ENCODE data around the gene CNNM1.

CNNM1 gene

GRCh38 chr10:99389729-99390480 is 60.7 kb downstream of the CNNM1 start:
- Histone ChIP-seq H3K27ac (no peak overlapping the region), H4K20me1 (no peaks in the 10 kb centered on the region), H3K9ac (no peak overlapping the region)

GRCh38 chr10:99391346-99391745 is 62.2 kb downstream of the CNNM1 start:
- Histone ChIP-seq H3K27me3 (no peaks in the 10 kb centered on the region), H3K4me2 (no peak overlapping the region), H3K36me3 (peaks cover 17% of the 10 kb centered on the region; the same call in 1 of the 2 replicates), H3K9me3 (no peaks in the 10 kb centered on the region), H3K4me3 (no peak overlapping the region), H3K9ac (no peak overlapping the region), H3K4me1 (peaks cover 10% of the 10 kb centered on the region), H3K27ac (no peak overlapping the region), H4K20me1 (no peaks in the 10 kb centered on the region)
- no peak for TF ChIP-seq Cebpa-rat (IDR thresholded peaks at IDR 0.05)

More at GRCh38 chr10:99389729-99390480, 60.7 kb downstream of the CNNM1 start:
- Histone ChIP-seq H3K4me1 (no peaks in the 10 kb centered on the region), H3K4me3 (no peak overlapping the region), H3K27me3 (no peaks in the 10 kb centered on the region), H3K4me2 (no peak overlapping the region), H3K36me3 (0 out of 2 replicates have a peak, but pooled peaks cover 4% of the 10 kb centered on the region), H3K9me3 (no peaks in the 10 kb centered on the region)
- TF ChIP-seq Cebpa-rat (IDR thresholded peaks at IDR 0.05) = no peak

- H3K27me3 ChIP-seq = no peaks in the 10 kb centered on the region
- peaks cover 10% of the 10 kb centered on the region for H3K4me1 ChIP-seq
- no peaks in the 10 kb centered on the region for H4K20me1 ChIP-seq
- no peak overlapping the region for H3K9ac ChIP-seq
- no peak for TF ChIP-seq Cebpa-rat (IDR thresholded peaks at IDR 0.05)
- no peak overlapping the region for H3K27ac ChIP-seq
- H3K36me3 ChIP-seq = peaks cover 34% of the 10 kb centered on the region
- H3K4me3 ChIP-seq = no peak overlapping the region
- H3K4me2 ChIP-seq = no peak overlapping the region
- no peaks in the 10 kb centered on the region for H3K9me3 ChIP-seq
Observed at GRCh38 chr10:99393036-99393435, 63.9 kb downstream of the CNNM1 start.

GRCh38 chr10:99393683-99394082 is 64.5 kb downstream of the CNNM1 start:
- Histone ChIP-seq H3K4me2 (no peak overlapping the region), H3K27ac (no peak overlapping the region), H3K36me3 (peaks cover 41% of the 10 kb centered on the region), H3K27me3 (no peaks in the 10 kb centered on the region), H3K4me1 (peaks cover 10% of the 10 kb centered on the region), H4K20me1 (no peaks in the 10 kb centered on the region), H3K9me3 (no peaks in the 10 kb centered on the region), H3K9ac (no peak overlapping the region), H3K4me3 (no peak overlapping the region)
- TF ChIP-seq Cebpa-rat (IDR thresholded peaks at IDR 0.05) = no peak

- TF ChIP-seq Cebpa-rat (IDR thresholded peaks at IDR 0.05) = no peak
- peaks cover 10% of the 10 kb centered on the region for H3K4me1 ChIP-seq
- H3K27ac ChIP-seq = no peak overlapping the region
Observed at GRCh38 chr10:99394256-99394655, 65.1 kb downstream of the CNNM1 start.

GRCh38 chr10:99394761-99395386 is 65.7 kb downstream of the CNNM1 start:
- H3K4me3 ChIP-seq = no peak overlapping the region

More at GRCh38 chr10:99394256-99394655, 65.1 kb downstream of the CNNM1 start:
- peaks cover 46% of the 10 kb centered on the region for H3K36me3 ChIP-seq
- no peak overlapping the region for H3K4me3 ChIP-seq
- H3K4me2 ChIP-seq = no peak overlapping the region
- no peaks in the 10 kb centered on the region for H3K9me3 ChIP-seq
- no peaks in the 10 kb centered on the region for H4K20me1 ChIP-seq
- no peak overlapping the region for H3K9ac ChIP-seq
- no peaks in the 10 kb centered on the region for H3K27me3 ChIP-seq

GRCh38 chr10:99395750-99396445 is 66.7 kb downstream of the CNNM1 start:
- Histone ChIP-seq H3K27me3 (no peaks in the 10 kb centered on the region), H3K9me3 (no peaks in the 10 kb centered on the region), H3K4me1 (peaks cover 10% of the 10 kb centered on the region), H4K20me1 (no peaks in the 10 kb centered on the region), H3K27ac (no peak overlapping the region), H3K36me3 (peaks cover 63% of the 10 kb centered on the region), H3K4me3 (no peak overlapping the region), H3K4me2 (peak overlapping the region; percentile 23), H3K9ac (no peak overlapping the region)
- no peak for TF ChIP-seq Cebpa-rat (IDR thresholded peaks at IDR 0.05)

More at GRCh38 chr10:99394761-99395386, 65.7 kb downstream of the CNNM1 start:
- Histone ChIP-seq H3K36me3 (peaks cover 52% of the 10 kb centered on the region), H3K27me3 (no peaks in the 10 kb centered on the region), H4K20me1 (no peaks in the 10 kb centered on the region), H3K4me2 (no peak overlapping the region), H3K4me1 (peaks cover 10% of the 10 kb centered on the region), H3K9ac (no peak overlapping the region), H3K9me3 (no peaks in the 10 kb centered on the region), H3K27ac (no peak overlapping the region)
- TF ChIP-seq Cebpa-rat (IDR thresholded peaks at IDR 0.05) = no peak

- H3K9ac ChIP-seq = no peak overlapping the region
- H3K4me3 ChIP-seq = no peak overlapping the region
- H3K4me1 ChIP-seq = peaks cover 10% of the 10 kb centered on the region
- no peaks in the 10 kb centered on the region for H4K20me1 ChIP-seq
- no peak overlapping the region for H3K4me2 ChIP-seq
- H3K27ac ChIP-seq = no peak overlapping the region
- H3K9me3 ChIP-seq = no peaks in the 10 kb centered on the region
- peaks cover 68% of the 10 kb centered on the region for H3K36me3 ChIP-seq
- no peaks in the 10 kb centered on the region for H3K27me3 ChIP-seq
- TF ChIP-seq Cebpa-rat (IDR thresholded peaks at IDR 0.05) = no peak
Observed at GRCh38 chr10:99396471-99396870, 67.3 kb downstream of the CNNM1 start.

- H3K9ac ChIP-seq = no peak overlapping the region
- 0 out of 2 replicates have a peak, but pooled peaks cover 5% of the 10 kb centered on the region for H4K20me1 ChIP-seq
- no peak overlapping the region for H3K4me2 ChIP-seq
- no peaks in the 10 kb centered on the region for H3K9me3 ChIP-seq
- peaks cover 36% of the 10 kb centered on the region for H3K4me1 ChIP-seq
- TF ChIP-seq Cebpa-rat (IDR thresholded peaks at IDR 0.05) = no peak
- H3K36me3 ChIP-seq = peaks cover 96% of the 10 kb centered on the region
- no peak overlapping the region for H3K4me3 ChIP-seq
- H3K27ac ChIP-seq = no peak overlapping the region
- no peaks in the 10 kb centered on the region for H3K27me3 ChIP-seq
Observed at GRCh38 chr10:99399664-99400063, 70.5 kb downstream of the CNNM1 start.

- Histone ChIP-seq H3K27me3 (no peaks in the 10 kb centered on the region), H3K9ac (no peak overlapping the region), H3K27ac (no peak overlapping the region), H3K4me2 (peak overlapping the region; percentile 30), H3K4me1 (peaks cover 26% of the 10 kb centered on the region), H3K36me3 (peaks cover 80% of the 10 kb centered on the region), H3K4me3 (no peak overlapping the region), H3K9me3 (no peaks in the 10 kb centered on the region), H4K20me1 (0 out of 2 replicates have a peak, but pooled peaks cover 5% of the 10 kb centered on the region)
- no peak for TF ChIP-seq Cebpa-rat (IDR thresholded peaks at IDR 0.05)
Observed at GRCh38 chr10:99403674-99404073, 74.5 kb downstream of the CNNM1 start.
